DMS 273 (cell line): ENCODE data around the gene DEFB121.
A peak's percentile ranks its signal among the peaks of the same experiment; 100 is the strongest.
"Not testable (repeated sequence)": the region's sequence is repeated elsewhere in the genome, so short reads cannot be mapped to it uniquely, and the experiment has no call there.

ENCODE experiments used
- DNase-seq: peaks from one replicate; lab custom pipeline; 2025; ENCODE audit not compliant: unreplicated experiment; lab: John Stamatoyannopoulos, UW

DEFB121 gene

GRCh38 chr20:31406115-31406514 is at the start of gene DEFB121:
TSS of gene DEFB121 (minus strand) at chr20:31406215. CDS start at chr20:31406152, 63 bp downstream.
- no peak for DNase-seq

- DNase-seq, result peak; percentile 29
Observed at GRCh38 chr20:31454361-31454760, 48.3 kb upstream of the DEFB121 start.

- DNase-seq, result no peak
Observed at GRCh38 chr20:31452575-31452974, 46.6 kb upstream of the DEFB121 start.

- no peak for DNase-seq
Observed at GRCh38 chr20:31449511-31450414, 43.7 kb upstream of the DEFB121 start.

GRCh38 chr20:31446084-31446819 is 40.2 kb upstream of the DEFB121 start:
- DNase-seq, result no peak

GRCh38 chr20:31440012-31440659 is 34.1 kb upstream of the DEFB121 start, which contains the start of gene DEFB123:
TSS of gene DEFB123 (plus strand) at chr20:31440632. CDS start at chr20:31440699, 67 bp downstream.
- peak; percentile 18 for DNase-seq

- no peak for DNase-seq
Observed at GRCh38 chr20:31430568-31431115, 24.6 kb upstream of the DEFB121 start.

- DNase-seq, result not testable (repeated sequence)
Observed at GRCh38 chr20:31427576-31427975, 21.6 kb upstream of the DEFB121 start.

- DNase-seq, result not testable (repeated sequence)
Observed at GRCh38 chr20:31426891-31427551, 21.0 kb upstream of the DEFB121 start.

GRCh38 chr20:31425797-31426196 is 19.8 kb upstream of the DEFB121 start:
- no peak for DNase-seq

- DNase-seq, result no peak
Observed at GRCh38 chr20:31418307-31418706, 12.3 kb upstream of the DEFB121 start.

GRCh38 chr20:31415653-31416052 is 9.6 kb upstream of the DEFB121 start:
- DNase-seq, result no peak

- no peak for DNase-seq
Observed at GRCh38 chr20:31414381-31414780, 8.4 kb upstream of the DEFB121 start.

- no peak for DNase-seq
Observed at GRCh38 chr20:31410011-31410410, 4.0 kb upstream of the DEFB121 start.

- no peak for DNase-seq
Observed at GRCh38 chr20:31403886-31404285, 2.1 kb downstream of the DEFB121 start.

- DNase-seq, result no peak
Observed at GRCh38 chr20:31394900-31395299, 11.1 kb downstream of the DEFB121 start.

- no peak for DNase-seq
Observed at GRCh38 chr20:31392836-31393235, 13.2 kb downstream of the DEFB121 start.

GRCh38 chr20:31390490-31390889 is 15.5 kb downstream of the DEFB121 start, which contains the start of gene DEFB119:
TSS of gene DEFB119 (minus strand) at chr20:31390590. CDS start at chr20:31390483, 107 bp downstream.
- no peak for DNase-seq

GRCh38 chr20:31374346-31374745 is 31.7 kb downstream of the DEFB121 start:
- DNase-seq, result no peak

- no peak for DNase-seq
Observed at GRCh38 chr20:31368301-31368700, 37.7 kb downstream of the DEFB121 start, which contains the start of gene DEFB118. TSS of gene DEFB118 (plus strand) at chr20:31368601. CDS start at chr20:31368651, 50 bp downstream.
